ENCODE results near the gene TBC1D2B. TPM values are rescaled to one million over a fixed set of nuclear protein-coding genes. Genes with fewer than 3 reads are reported as not detected.

Gene TBC1D2B
- total RNA-seq, 1 experiment from 2014 or later, result 9.9 TPM

- no peak overlapping the region for H3K4me3 ChIP-seq (ENCODE audit: insufficient read depth, low read depth, low read length)
- no peak for DNase-seq
- H3K27me3 ChIP-seq (ENCODE audit: control insufficient read depth, insufficient read depth, low read length), result no peaks in the 10 kb centered on the region
- H3K36me3 ChIP-seq (replicated peaks; ENCODE audit: control insufficient read depth, insufficient read depth, low read length), result peaks cover 2% of the 10 kb centered on the region
Observed at GRCh38 chr15:78046796-78047341, 30.6 kb downstream of the TBC1D2B start.

GRCh38 chr15:78045189-78045588 lies 32.3 kb downstream of the TBC1D2B start:
- Histone ChIP-seq H3K4me3 (ENCODE audit: insufficient read depth, low read depth, low read length) (no peak overlapping the region), H3K27me3 (ENCODE audit: control insufficient read depth, insufficient read depth, low read length) (no peaks in the 10 kb centered on the region), H3K36me3 (replicated peaks; ENCODE audit: control insufficient read depth, insufficient read depth, low read length) (peaks cover 2% of the 10 kb centered on the region)
- no peak for DNase-seq

- no peak for DNase-seq
- H3K36me3 ChIP-seq (replicated peaks; ENCODE audit: control insufficient read depth, insufficient read depth, low read length), result peaks cover 2% of the 10 kb centered on the region
- no peak overlapping the region for H3K4me3 ChIP-seq (ENCODE audit: insufficient read depth, low read depth, low read length)
Observed at GRCh38 chr15:78044407-78045155, 32.9 kb downstream of the TBC1D2B start.

GRCh38 chr15:78041946-78042345 lies 35.6 kb downstream of the TBC1D2B start:
- no peak for DNase-seq
- Histone ChIP-seq H3K36me3 (replicated peaks; ENCODE audit: control insufficient read depth, insufficient read depth, low read length) (peaks cover 2% of the 10 kb centered on the region), H3K4me3 (ENCODE audit: insufficient read depth, low read depth, low read length) (no peak overlapping the region), H3K27me3 (ENCODE audit: control insufficient read depth, insufficient read depth, low read length) (no peaks in the 10 kb centered on the region)

More at GRCh38 chr15:78044407-78045155, 32.9 kb downstream of the TBC1D2B start:
- no peaks in the 10 kb centered on the region for H3K27me3 ChIP-seq (ENCODE audit: control insufficient read depth, insufficient read depth, low read length)

- H3K27me3 ChIP-seq (ENCODE audit: control insufficient read depth, insufficient read depth, low read length), result no peaks in the 10 kb centered on the region
- no peak overlapping the region for H3K4me3 ChIP-seq (ENCODE audit: insufficient read depth, low read depth, low read length)
- DNase-seq, result no peak
- peaks cover 2% of the 10 kb centered on the region for H3K36me3 ChIP-seq (replicated peaks; ENCODE audit: control insufficient read depth, insufficient read depth, low read length)
Observed at GRCh38 chr15:78040653-78041244, 36.8 kb downstream of the TBC1D2B start.

- no peaks in the 10 kb centered on the region for H3K36me3 ChIP-seq (replicated peaks; ENCODE audit: control insufficient read depth, insufficient read depth, low read length)
- no peak for DNase-seq
- no peak overlapping the region for H3K4me3 ChIP-seq (ENCODE audit: insufficient read depth, low read depth, low read length)
- H3K27me3 ChIP-seq (ENCODE audit: control insufficient read depth, insufficient read depth, low read length), result no peaks in the 10 kb centered on the region
Observed at GRCh38 chr15:78038585-78039247, 38.8 kb downstream of the TBC1D2B start.

- no peak for DNase-seq
- Histone ChIP-seq H3K36me3 (replicated peaks; ENCODE audit: control insufficient read depth, insufficient read depth, low read length) (no peaks in the 10 kb centered on the region), H3K4me3 (ENCODE audit: insufficient read depth, low read depth, low read length) (no peak overlapping the region), H3K27me3 (ENCODE audit: control insufficient read depth, insufficient read depth, low read length) (no peaks in the 10 kb centered on the region)
Observed at GRCh38 chr15:78037779-78038305, 39.7 kb downstream of the TBC1D2B start.

GRCh38 chr15:78037328-78037727 lies 40.2 kb downstream of the TBC1D2B start:
- no peaks in the 10 kb centered on the region for H3K27me3 ChIP-seq (ENCODE audit: control insufficient read depth, insufficient read depth, low read length)
- no peak for DNase-seq
- H3K36me3 ChIP-seq (replicated peaks; ENCODE audit: control insufficient read depth, insufficient read depth, low read length), result no peaks in the 10 kb centered on the region
- H3K4me3 ChIP-seq (ENCODE audit: insufficient read depth, low read depth, low read length), result no peak overlapping the region

GRCh38 chr15:78035861-78036476 lies 41.5 kb downstream of the TBC1D2B start:
- H3K27me3 ChIP-seq (ENCODE audit: control insufficient read depth, insufficient read depth, low read length), result no peaks in the 10 kb centered on the region
- no peak for DNase-seq
- no peak overlapping the region for H3K4me3 ChIP-seq (ENCODE audit: insufficient read depth, low read depth, low read length)
- H3K36me3 ChIP-seq (replicated peaks; ENCODE audit: control insufficient read depth, insufficient read depth, low read length), result no peaks in the 10 kb centered on the region

GRCh38 chr15:78035321-78035751 lies 42.2 kb downstream of the TBC1D2B start:
- H3K36me3 ChIP-seq (replicated peaks; ENCODE audit: control insufficient read depth, insufficient read depth, low read length), result no peaks in the 10 kb centered on the region
- no peak overlapping the region for H3K4me3 ChIP-seq (ENCODE audit: insufficient read depth, low read depth, low read length)
- H3K27me3 ChIP-seq (ENCODE audit: control insufficient read depth, insufficient read depth, low read length), result no peaks in the 10 kb centered on the region
- no peak for DNase-seq

- DNase-seq, result no peak
- Histone ChIP-seq H3K36me3 (replicated peaks; ENCODE audit: control insufficient read depth, insufficient read depth, low read length) (no peaks in the 10 kb centered on the region), H3K4me3 (ENCODE audit: insufficient read depth, low read depth, low read length) (no peak overlapping the region), H3K27me3 (ENCODE audit: control insufficient read depth, insufficient read depth, low read length) (no peaks in the 10 kb centered on the region)
Observed at GRCh38 chr15:78034495-78035191, 42.9 kb downstream of the TBC1D2B start.

GRCh38 chr15:78033864-78034263 lies 43.6 kb downstream of the TBC1D2B start:
- Histone ChIP-seq H3K36me3 (replicated peaks; ENCODE audit: control insufficient read depth, insufficient read depth, low read length) (no peaks in the 10 kb centered on the region), H3K4me3 (ENCODE audit: insufficient read depth, low read depth, low read length) (no peak overlapping the region), H3K27me3 (ENCODE audit: control insufficient read depth, insufficient read depth, low read length) (no peaks in the 10 kb centered on the region)
- no peak for DNase-seq

- Histone ChIP-seq H3K4me3 (ENCODE audit: insufficient read depth, low read depth, low read length) (no peak overlapping the region), H3K27me3 (ENCODE audit: control insufficient read depth, insufficient read depth, low read length) (no peaks in the 10 kb centered on the region), H3K36me3 (replicated peaks; ENCODE audit: control insufficient read depth, insufficient read depth, low read length) (no peaks in the 10 kb centered on the region)
- no peak for DNase-seq
Observed at GRCh38 chr15:78032671-78033070, 44.8 kb downstream of the TBC1D2B start.

GRCh38 chr15:78024883-78025282 lies 52.6 kb downstream of the TBC1D2B start:
- peak; percentile 42 for DNase-seq
- no peaks in the 10 kb centered on the region for H3K27me3 ChIP-seq (ENCODE audit: control insufficient read depth, insufficient read depth, low read length)
- no peak overlapping the region for H3K4me3 ChIP-seq (ENCODE audit: insufficient read depth, low read depth, low read length)
- H3K36me3 ChIP-seq (replicated peaks; ENCODE audit: control insufficient read depth, insufficient read depth, low read length), result peaks cover 2% of the 10 kb centered on the region; the same call in 1 of the 2 replicates

All from H7 (cell line).